HCT116 (cell line): ENCODE data around the gene PCSK6. TPM values are rescaled to one million over a fixed set of nuclear protein-coding genes. Genes with fewer than 3 reads are reported as not detected.
A peak's percentile ranks its signal among the peaks of the same experiment; 100 is the strongest.

Experiments used
- ATAC-seq: fragments of 200-7000 bp; cut with Tn5 transposase; 2 replicates; pipeline ENCODE4 v1.9.1; 2020; ENCODE audit warnings: mild to moderate bottlenecking, moderate library complexity
- BruUV-seq: library from RNA; stranded (reverse); fragments of 400-500 nt; replicated peaks from 2 replicates; lab custom pipeline; 2021; lab: Mats Ljungman, UMichigan
- CTCF ChIA-PET: fragments of 300-600 bp; sonication (Branson Sonifier 250); formaldehyde crosslinking; loops from one replicate; lab custom pipeline; 2021; ENCODE audit warnings: antibody characterized with exemption; lab: Charles Lee
- POLR2A ChIA-PET: fragments of 300-600, 350-600 bp; sonication (Branson Sonifier 250); formaldehyde crosslinking; loops from one replicate; lab custom pipeline; 2021; ENCODE audit warnings: antibody characterized with exemption; lab: Charles Lee
- RAD21 ChIA-PET, 2 experiments: fragments of 300-600 bp; sonication (Branson Sonifier 250); formaldehyde crosslinking; loops; one replicate each; lab custom pipeline; 2023; ENCODE audit warnings: low total read pairs in 2 of 2; ENCODE audit not compliant: uncharacterized antibody in 2 of 2, unreplicated experiment in 2 of 2, low non-redundant PET in 1 of 2; lab: Charles Lee
- DNase-seq: peaks from one replicate; pipeline ENCODE4 v3.0.0-alpha.2; 2010; ENCODE audit warnings: low read depth, low spot score
- H2AFZ ChIP-seq: fragments of 200-600 bp; shearing (Covaris generic), sonication (generic); 2 replicates; pipeline ENCODE4 v1.6.1; 2017; ENCODE audit warnings: low read depth, mixed run types, mixed read lengths, antibody characterized with exemption, low read length; ENCODE audit not compliant: poor library complexity, severe bottlenecking
- H3K27ac ChIP-seq: 2 replicates; pipeline ENCODE4 v1.5.1; 2012; ENCODE audit warnings: low read depth, low read length
- H3K27me3 ChIP-seq: fragments of 200-600 bp; sonication (generic); 2 replicates; pipeline ENCODE4 v1.6.1; 2016; ENCODE audit warnings: mixed run types, low read length, mixed read lengths; ENCODE audit not compliant: insufficient read depth
- H3K36me3 ChIP-seq, 2 experiments: fragments of 200-500 bp in 1 of 2; fragments of 200-600 bp in 1 of 2; sonication (Bioruptor generic) in 1 of 2; sonication (generic) in 1 of 2; 2 replicates each; pipeline versions ENCODE4 v1.5.1 to v1.6.1; 2014 to 2016; ENCODE audit warnings: low read length in 2 of 2, inconsistent platforms in 1 of 2, mixed read lengths in 1 of 2, mixed run types in 1 of 2; ENCODE audit not compliant: insufficient read depth in 2 of 2, control insufficient read depth in 1 of 2
- H3K4me1 ChIP-seq, 2 experiments: fragments of 200-600 bp in 1 of 2; sonication (generic) in 1 of 2; 2 replicates each; pipeline versions ENCODE4 v1.5.1 to v1.6.1; 2012 to 2017; ENCODE audit warnings: low read length in 2 of 2, inconsistent platforms in 1 of 2, mild to moderate bottlenecking in 1 of 2, mixed read lengths in 1 of 2, mixed run types in 1 of 2, moderate library complexity in 1 of 2; ENCODE audit not compliant: insufficient read depth in 2 of 2, control insufficient read depth in 1 of 2
- H3K4me2 ChIP-seq: fragments of 200-600 bp; sonication (generic); 2 replicates; pipeline ENCODE4 v1.6.1; 2017; ENCODE audit warnings: mixed run types, low read length, mixed read lengths
- H3K4me3 ChIP-seq, 2 experiments: fragments of 200-600 bp in 1 of 2; sonication (generic) in 1 of 2; replicated peaks in 1 of 2; 2 replicates each; pipeline ENCODE4 v1.5.1; 2011 to 2016; ENCODE audit warnings: low read length in 2 of 2, control low read depth in 1 of 2, low read depth in 1 of 2, mild to moderate bottlenecking in 1 of 2, mixed read lengths in 1 of 2, mixed run types in 1 of 2
- H3K79me2 ChIP-seq: fragments of 200-600 bp; sonication (generic); 2 replicates; pipeline ENCODE4 v1.6.1; 2017; ENCODE audit warnings: mild to moderate bottlenecking, mixed run types, low read length, moderate library complexity, mixed read lengths; ENCODE audit not compliant: insufficient read depth
- H3K9ac ChIP-seq: fragments of 200-600 bp; sonication (generic); 2 replicates; pipeline ENCODE4 v1.6.1; 2016; ENCODE audit warnings: low read length, mixed read lengths
- H3K9me2 ChIP-seq: fragments of 200-600 bp; sonication (generic), shearing (Covaris generic); 2 replicates; pipeline ENCODE4 v1.6.1; 2017; ENCODE audit warnings: mixed run types, mild to moderate bottlenecking, moderate library complexity; ENCODE audit not compliant: insufficient read depth
- H3K9me3 ChIP-seq, 2 experiments: fragments of 200-500 bp in 1 of 2; fragments of 200-600 bp in 1 of 2; sonication (Bioruptor generic) in 1 of 2; sonication (generic) in 1 of 2; 2 replicates each; pipeline ENCODE4 v1.6.1; 2014 to 2017; ENCODE audit warnings: low read length in 2 of 2, mixed read lengths in 2 of 2, inconsistent platforms in 1 of 2, low read depth in 1 of 2, mild to moderate bottlenecking in 1 of 2, mixed run types in 1 of 2, moderate library complexity in 1 of 2; ENCODE audit not compliant: control insufficient read depth in 1 of 2, insufficient read depth in 1 of 2
- H4K20me1 ChIP-seq: fragments of 200-600 bp; sonication (generic), shearing (Covaris generic); 2 replicates; pipeline ENCODE4 v1.6.1; 2017; ENCODE audit warnings: mixed run types, mild to moderate bottlenecking, moderate library complexity; ENCODE audit not compliant: insufficient read depth
- ATF3 ChIP-seq: IDR thresholded peaks from 2 replicates; pipeline ENCODE4 v1.6.1; 2012
- CTCF ChIP-seq, 3 experiments: fragments of 200-600 bp in 1 of 3; sonication (generic) in 1 of 3; IDR thresholded peaks in 2 of 3; conservative IDR thresholded peaks in 1 of 3; 2 replicates each; pipeline ENCODE4 v1.5.1; 2012 to 2017; ENCODE audit warnings: low read depth in 2 of 3, low read length in 2 of 3, antibody characterized with exemption in 1 of 3, borderline replicate concordance in 1 of 3, control low read depth in 1 of 3, mild to moderate bottlenecking in 1 of 3, mixed read lengths in 1 of 3, mixed run types in 1 of 3, moderate library complexity in 1 of 3; ENCODE audit not compliant: insufficient read depth in 1 of 3
- EGR1 ChIP-seq: IDR thresholded peaks from 2 replicates; pipeline ENCODE4 v1.6.1; 2012; ENCODE audit warnings: low read depth
- EZH2 ChIP-seq: fragments of 200-600 bp; sonication (generic); IDR thresholded peaks from 2 replicates; pipeline ENCODE4 v1.6.1; 2017; ENCODE audit warnings: antibody characterized with exemption, mixed run types
- FOSL1 ChIP-seq: IDR thresholded peaks from 2 replicates; pipeline ENCODE4 v1.6.1; 2012; ENCODE audit warnings: low read depth
- MAX ChIP-seq: IDR thresholded peaks from 2 replicates; pipeline ENCODE4 v1.6.1; 2012
- POLR2AphosphoS5 ChIP-seq: IDR thresholded peaks from 2 replicates; pipeline ENCODE4 v1.6.1; 2011; ENCODE audit warnings: mild to moderate bottlenecking, low read depth, low read length, moderate library complexity
- SP1 ChIP-seq: IDR thresholded peaks from 2 replicates; pipeline ENCODE4 v1.6.1; 2012; ENCODE audit warnings: low read depth
- SRF ChIP-seq: IDR thresholded peaks from 2 replicates; pipeline ENCODE4 v1.6.1; 2012; ENCODE audit warnings: low read depth
- ZFX ChIP-seq: fragments of 450-650 bp; IDR thresholded peaks from 2 replicates; pipeline ENCODE4 v1.6.1; 2017
- intact Hi-C: fragments of 100-400 bp; cut with micrococcal nuclease; formaldehyde crosslinking; loops from 2 replicates; pipeline ENCODE4 v1.10.0; 2022
- total RNA-seq: library from RNA; stranded (reverse); gene quantifications from one replicate; pipeline ENCODE4 v1.2.1, GENCODE V29; 2021; ENCODE audit not compliant: unreplicated experiment

PCSK6 gene
- total RNA-seq, 1 experiment from 2014 or later, result 13.5 TPM

GRCh38 chr15:101256757-101257156 is 232.8 kb downstream of the PCSK6 start:
- POLR2A ChIA-PET, result no interaction called here
- ATAC-seq, result no peak
- no peak overlapping the region for H3K27ac ChIP-seq
- H3K9me3 ChIP-seq, result no peaks in the 10 kb centered on the region
- H3K4me1 ChIP-seq, result peaks cover 5 to 9% of the 10 kb centered on the region in 2 experiments
- H3K9me2 ChIP-seq, result no peaks in the 10 kb centered on the region
- no TSS peak for BruUV-seq
- TF ChIP-seq SP1, result no peak
- TF ChIP-seq CTCF (IDR thresholded peaks at IDR 0.05 in 2 of 3, conservative IDR thresholded peaks at IDR 0.05 in 1 of 3; ENCODE audit: borderline replicate concordance in 1 of 3, insufficient read depth in 1 of 3, low read depth in 2 of 3, low read length in 2 of 3), result peak; percentile 42 to 74 (median 61); a peak in 4 of 6 replicates
- TF ChIP-seq, all 23 proteins: peak for 1
- H3K79me2 ChIP-seq, result no peaks in the 10 kb centered on the region
- ChIA-PET RAD21 (no interaction called here), CTCF (interaction anchor here (1.0 to 3.6 kb wide), 3 partner anchors 237 to 249 kb away, joined by 3 to 19 read pairs (median 3); no protein-coding TSS in a partner anchor)
- no peak overlapping the region for H3K9ac ChIP-seq
- H3K27me3 ChIP-seq, result no peaks in the 10 kb centered on the region
- DNase-seq, result no peak
- H2AFZ ChIP-seq, result no peak overlapping the region
- H3K4me3 ChIP-seq, result no peak overlapping the region
- H3K36me3 ChIP-seq, result no peaks in the 10 kb centered on the region
- H3K4me2 ChIP-seq, result no peak overlapping the region
- intact Hi-C loops, result loop anchor here (5.0 kb wide), 1 partner anchor 224 kb away; no protein-coding TSS in a partner anchor
- H4K20me1 ChIP-seq, result no peaks in the 10 kb centered on the region

- Histone ChIP-seq H3K4me1 (peaks cover 5 to 9% of the 10 kb centered on the region in 2 experiments), H3K79me2 (peaks cover 4% of the 10 kb centered on the region), H3K9me2 (no peaks in the 10 kb centered on the region), H3K9me3 (no peaks in the 10 kb centered on the region), H3K27ac (no peak overlapping the region), H3K4me2 (no peak overlapping the region), H2AFZ (no peak overlapping the region), H3K27me3 (no peaks in the 10 kb centered on the region), H3K36me3 (no peaks in the 10 kb centered on the region), H3K4me3 (no peak overlapping the region), H4K20me1 (no peaks in the 10 kb centered on the region; the same call in 1 of the 2 replicates), H3K9ac (no peak overlapping the region)
- ChIA-PET CTCF (interaction anchor here (1.0 to 3.6 kb wide), 2 partner anchors 236 to 247 kb away, joined by 3 to 19 read pairs; no protein-coding TSS in a partner anchor), POLR2A (no interaction called here), RAD21 (no interaction called here)
- no TSS peak for BruUV-seq
- ATAC-seq (no peak), DNase-seq (no peak)
- no peak for TF ChIP-seq SP1
- no peak for TF ChIP-seq EZH2
- no peak for TF ChIP-seq POLR2AphosphoS5
- TF ChIP-seq SRF, result no peak
- no peak for TF ChIP-seq FOSL1
- TF ChIP-seq ZFX, result no peak
- no peak for TF ChIP-seq ATF3
- no peak for TF ChIP-seq EGR1
- TF ChIP-seq MAX, result no peak
- intact Hi-C loops, result loop anchor here (5.0 kb wide), 1 partner anchor 223 kb away; no protein-coding TSS in a partner anchor
These were observed 233.8 kb downstream of the PCSK6 start for GRCh38 chr15:101255615-101256241.
